SIG-M5 treated with dmso at 0.1 percent for 504 hours (cell line): ENCODE data around the gene DZIP1.
"Not testable (repeated sequence)": the region's sequence is repeated elsewhere in the genome, so short reads cannot be mapped to it uniquely, and the experiment has no call there.

Source experiments
- DNase-seq: peaks from one replicate; lab custom pipeline; 2025; ENCODE audit not compliant: unreplicated experiment; lab: John Stamatoyannopoulos, UW

Gene DZIP1

GRCh38 chr13:95603887-95604555 is 40.5 kb downstream of the DZIP1 start:
- peak; percentile 15 for DNase-seq

- DNase-seq: no peak
Measured at GRCh38 chr13:95601906-95602305, 42.6 kb downstream of the DZIP1 start.

GRCh38 chr13:95601216-95601615 is 43.3 kb downstream of the DZIP1 start:
- DNase-seq: no peak

- DNase-seq: no peak
Measured at GRCh38 chr13:95596701-95597100, 47.8 kb downstream of the DZIP1 start.

GRCh38 chr13:95593462-95593861 is 51.0 kb downstream of the DZIP1 start:
- DNase-seq: no peak

GRCh38 chr13:95588721-95589120 is 55.8 kb downstream of the DZIP1 start:
- DNase-seq: no peak

- DNase-seq: no peak
Measured at GRCh38 chr13:95588134-95588533, 56.4 kb downstream of the DZIP1 start.

- no peak for DNase-seq
Measured at GRCh38 chr13:95585867-95586266, 58.6 kb downstream of the DZIP1 start.

- no peak for DNase-seq
Measured at GRCh38 chr13:95579303-95579702, 65.2 kb downstream of the DZIP1 start.

GRCh38 chr13:95573221-95573620 is 71.3 kb downstream of the DZIP1 start:
- no peak for DNase-seq

- DNase-seq: no peak
Measured at GRCh38 chr13:95571941-95572340, 72.6 kb downstream of the DZIP1 start.

GRCh38 chr13:95570016-95570415 is 74.5 kb downstream of the DZIP1 start:
- no peak for DNase-seq

GRCh38 chr13:95568131-95568530 is 76.4 kb downstream of the DZIP1 start:
- DNase-seq: no peak

GRCh38 chr13:95565758-95566157 is 78.7 kb downstream of the DZIP1 start:
- not testable (repeated sequence) for DNase-seq

GRCh38 chr13:95564733-95565291 is 79.7 kb downstream of the DZIP1 start:
- peak; percentile 45 for DNase-seq

GRCh38 chr13:95564091-95564490 is 80.4 kb downstream of the DZIP1 start:
- no peak for DNase-seq

GRCh38 chr13:95560387-95560786 is 84.1 kb downstream of the DZIP1 start:
- no peak for DNase-seq

- no peak for DNase-seq
Measured at GRCh38 chr13:95559100-95559499, 85.4 kb downstream of the DZIP1 start.

GRCh38 chr13:95557013-95557412 is 87.5 kb downstream of the DZIP1 start:
- DNase-seq: no peak

- no peak for DNase-seq
Measured at GRCh38 chr13:95553581-95554385, 90.7 kb downstream of the DZIP1 start.

- no peak for DNase-seq
Measured at GRCh38 chr13:95552539-95553441, 91.7 kb downstream of the DZIP1 start, which contains the start of gene CLDN10. TSS of gene CLDN10 (plus strand) at chr13:95552720. CDS start at chr13:95552754, 34 bp downstream.
